Astrocyte of the spinal cord (primary cell): ENCODE data around the gene TMEM161A.
"Not testable (repeated sequence)": the region's sequence is repeated elsewhere in the genome, so short reads cannot be mapped to it uniquely, and the experiment has no call there.

Experiments used
- DNase-seq: peaks from one replicate; pipeline ENCODE4 v3.0.0; 2011; ENCODE audit warnings: low read depth, low spot score
- H3K4me3 ChIP-seq: 2 replicates; pipeline ENCODE4 v1.5.1; 2011; ENCODE audit warnings: low read depth, mild to moderate bottlenecking, low read length, moderate library complexity
- CTCF ChIP-seq: IDR thresholded peaks from 2 replicates; pipeline ENCODE4 v1.5.1; 2012; ENCODE audit warnings: low read depth, mild to moderate bottlenecking, low read length, inconsistent platforms
- in situ Hi-C: cut with HindIII; loops from 2 replicates; pipeline ENCODE4 v1.10.0; 2017; ENCODE audit warnings: low sequenced_read_pairs

Gene TMEM161A

GRCh38 chr19:19105365-19106055 is 32.8 kb downstream of the TMEM161A start:
- in situ Hi-C loops = no loop called here
- DNase-seq = peak; percentile 47
- H3K4me3 ChIP-seq = peak overlapping the region; percentile 37
- TF ChIP-seq CTCF = no peak

DNA sequence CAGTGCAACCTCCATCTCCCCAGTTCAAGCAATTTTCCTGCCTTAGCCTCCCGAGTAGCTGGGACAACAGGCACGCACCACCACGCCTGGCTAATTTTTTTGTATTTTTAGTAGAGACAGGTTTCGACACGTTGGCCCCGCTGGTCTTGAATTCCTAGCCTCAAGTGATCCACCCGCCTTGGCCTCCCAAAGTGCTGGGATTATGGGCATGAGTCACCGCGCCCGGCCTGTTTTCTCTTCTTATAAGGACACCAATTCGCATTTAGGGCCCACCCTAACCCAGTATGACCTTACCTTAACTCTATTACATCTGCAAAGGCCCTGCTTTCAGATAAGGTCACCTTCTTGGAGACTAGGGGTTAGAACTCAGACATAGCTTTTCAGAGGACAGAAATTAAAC is 35.1 kb downstream of the TMEM161A start:
- no peak for DNase-seq
- in situ Hi-C loops = no loop called here
- no peak for TF ChIP-seq CTCF
- no peak overlapping the region for H3K4me3 ChIP-seq

GRCh38 chr19:19102566-19102965 is 35.7 kb downstream of the TMEM161A start:
- DNase-seq, H3K4me3 ChIP-seq, in situ Hi-C loops: not testable (repeated sequence)

DNA sequence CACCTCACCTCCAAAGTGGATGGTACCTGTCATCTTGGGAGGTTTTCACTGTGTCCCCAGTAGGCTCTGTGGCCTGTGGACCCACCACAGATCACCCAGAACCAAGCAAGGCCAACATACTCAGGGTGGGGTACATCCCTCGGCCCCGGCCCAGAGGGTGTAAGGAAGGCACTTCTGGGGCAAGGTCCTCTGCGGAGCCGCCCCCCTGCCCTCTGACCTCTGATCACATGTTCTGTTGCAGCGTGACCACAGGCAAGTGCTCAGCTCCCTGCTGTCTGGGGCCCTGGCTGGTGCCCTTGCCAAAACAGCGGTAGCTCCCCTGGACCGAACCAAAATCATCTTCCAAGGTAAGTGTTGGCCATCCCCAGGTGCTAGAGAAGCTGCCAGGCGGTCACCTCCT is 36.7 kb downstream of the TMEM161A start:
- in situ Hi-C loops = no loop called here
- no peak for TF ChIP-seq CTCF
- no peak for DNase-seq
- no peak overlapping the region for H3K4me3 ChIP-seq

DNA sequence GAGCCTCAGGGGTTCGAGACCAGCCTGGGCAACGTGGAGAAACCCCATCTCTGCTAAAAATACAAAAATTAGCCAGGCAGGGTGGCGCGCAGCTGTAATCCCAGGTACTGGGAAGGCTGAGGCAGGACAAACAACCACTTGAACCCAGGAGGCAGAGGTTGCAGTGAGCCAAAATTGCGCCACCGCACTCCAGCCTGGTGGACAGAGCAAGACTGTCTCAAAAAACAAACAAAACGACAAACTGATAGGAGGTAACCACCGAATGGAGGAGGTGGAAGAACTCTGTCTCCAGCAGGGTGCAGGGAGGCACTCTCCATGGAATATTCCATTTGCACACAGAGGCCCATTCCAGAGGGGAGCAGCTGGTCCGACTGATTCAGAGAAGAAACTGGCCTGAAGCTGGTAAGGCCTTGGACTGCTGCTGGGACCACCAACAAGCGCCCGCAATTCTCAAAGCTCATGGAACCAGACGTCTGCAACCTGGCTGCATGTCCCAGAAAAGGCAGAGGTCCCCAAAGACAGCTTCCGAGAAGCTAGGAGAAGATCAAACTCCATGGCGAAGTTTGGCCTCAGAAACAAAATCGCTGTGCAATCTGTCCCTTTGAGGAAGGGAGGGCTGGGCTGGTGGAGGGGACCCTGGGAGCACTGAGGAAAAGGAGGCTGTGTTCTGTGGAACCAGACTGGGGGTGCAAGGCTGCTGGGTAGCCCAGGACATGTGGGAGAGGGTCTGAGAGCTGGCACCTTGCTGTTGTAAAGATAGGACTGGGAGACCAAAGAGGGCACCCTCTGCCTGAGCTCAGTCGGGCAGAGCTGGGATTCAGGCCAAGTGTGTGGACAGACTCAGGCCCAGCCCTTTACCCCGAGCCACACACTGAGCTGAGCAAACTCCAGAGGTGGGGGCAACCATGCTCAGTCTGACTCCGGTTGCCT is 39.3 kb downstream of the TMEM161A start:
- no peak overlapping the region for H3K4me3 ChIP-seq
- no peak for TF ChIP-seq CTCF
- DNase-seq = no peak
- in situ Hi-C loops = no loop called here

DNA sequence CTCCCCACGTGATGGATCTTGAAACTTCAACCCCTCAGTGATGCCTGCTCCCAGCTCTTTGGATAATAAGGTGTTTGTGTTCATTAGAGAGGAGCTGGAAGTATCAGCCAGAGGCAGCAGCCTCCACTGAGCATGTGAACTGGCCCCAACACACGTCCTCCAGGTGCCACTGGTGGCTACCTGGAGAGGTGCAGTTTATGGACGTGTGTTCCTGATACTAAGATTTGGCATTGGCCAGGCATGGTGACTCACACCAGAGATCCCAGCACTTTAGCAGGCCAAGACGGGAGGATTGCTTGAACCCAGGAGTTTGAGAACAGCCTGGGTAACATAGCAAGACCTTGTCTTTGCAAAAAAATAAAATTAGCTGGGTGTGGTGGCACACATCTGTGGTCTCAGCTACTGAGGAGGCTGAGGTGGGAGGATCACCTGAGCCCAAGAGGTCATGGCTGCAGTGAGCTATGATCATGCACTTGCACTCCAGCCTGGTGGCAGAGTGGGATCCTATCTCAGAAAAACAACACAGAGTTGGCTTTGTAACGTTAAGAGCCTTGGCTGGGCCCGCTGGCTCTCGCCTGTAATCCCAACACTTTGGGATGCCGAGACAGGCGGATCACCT is 40.1 kb downstream of the TMEM161A start:
- no peak overlapping the region for H3K4me3 ChIP-seq
- DNase-seq = no peak
- in situ Hi-C loops = no loop called here
- no peak for TF ChIP-seq CTCF
